Panc1 (cell line): ENCODE measurements around the gene AKT3.

Experiments
- CTCF ChIP-seq: fragments of 450-650 bp; IDR thresholded peaks from 2 replicates; pipeline ENCODE4 v1.5.1; 2017; ENCODE audit warnings: mild to moderate bottlenecking
- POLR2AphosphoS5 ChIP-seq: IDR thresholded peaks from 2 replicates; pipeline ENCODE4 v1.6.1; 2012; ENCODE audit warnings: mild to moderate bottlenecking, low read depth, low read length, moderate library complexity
- REST ChIP-seq, 2 experiments: IDR thresholded peaks; 2 replicates each; pipeline ENCODE4 v1.6.1; 2011 to 2012; ENCODE audit warnings: low read depth in 2 of 2, control low read depth in 1 of 2, low read length in 1 of 2, mild to moderate bottlenecking in 1 of 2, moderate library complexity in 1 of 2; ENCODE audit not compliant: insufficient read depth in 1 of 2

GRCh38 chr1:243784506-243784905 is 65.5 kb downstream of the AKT3 start:
- TF ChIP-seq CTCF (no peak), POLR2AphosphoS5 (no peak), REST (IDR thresholded peaks at IDR 0.05; ENCODE audit: insufficient read depth in 1 of 2, low read depth in 2 of 2, low read length in 1 of 2) (no peak)
